ENCODE data around the gene PATJ. TPM values are rescaled to one million over a fixed set of nuclear protein-coding genes. Genes with fewer than 3 reads are reported as not detected.

Gene PATJ
- total RNA-seq, 4 donors from 2014 or later: 119 to 299 (median 149) TPM

DNA sequence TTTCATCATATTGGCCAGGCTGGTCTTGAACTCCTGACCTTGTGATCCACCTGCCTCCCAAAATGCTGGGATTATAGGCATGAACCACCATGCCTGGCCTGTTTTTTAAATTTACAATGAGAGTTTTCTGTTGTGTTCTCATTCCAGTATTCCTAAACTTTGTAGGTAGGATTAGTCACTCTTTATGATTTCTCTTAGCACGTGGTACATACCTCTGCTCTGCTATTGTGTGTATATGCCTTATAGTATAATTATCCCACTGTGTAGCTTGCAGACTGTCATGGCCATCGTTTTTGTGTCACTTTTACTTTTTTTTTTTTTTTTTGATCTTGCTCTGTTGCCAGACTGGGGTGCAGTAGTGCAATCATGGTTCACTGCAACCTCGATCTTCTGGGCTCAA is 14.5 kb downstream of the PATJ start:
- Histone ChIP-seq H3K9me3 (no peaks in the 10 kb centered on the region), H3K27me3 (no peaks in the 10 kb centered on the region), H3K27ac (no peak overlapping the region), H3K4me1 (peaks cover 0 to 6% (median 2%) of the 10 kb centered on the region in 4 donors), H3K36me3 (no peaks in the 10 kb centered on the region), H3K4me3 (no peak overlapping the region)
- TF ChIP-seq, protein P1, sequence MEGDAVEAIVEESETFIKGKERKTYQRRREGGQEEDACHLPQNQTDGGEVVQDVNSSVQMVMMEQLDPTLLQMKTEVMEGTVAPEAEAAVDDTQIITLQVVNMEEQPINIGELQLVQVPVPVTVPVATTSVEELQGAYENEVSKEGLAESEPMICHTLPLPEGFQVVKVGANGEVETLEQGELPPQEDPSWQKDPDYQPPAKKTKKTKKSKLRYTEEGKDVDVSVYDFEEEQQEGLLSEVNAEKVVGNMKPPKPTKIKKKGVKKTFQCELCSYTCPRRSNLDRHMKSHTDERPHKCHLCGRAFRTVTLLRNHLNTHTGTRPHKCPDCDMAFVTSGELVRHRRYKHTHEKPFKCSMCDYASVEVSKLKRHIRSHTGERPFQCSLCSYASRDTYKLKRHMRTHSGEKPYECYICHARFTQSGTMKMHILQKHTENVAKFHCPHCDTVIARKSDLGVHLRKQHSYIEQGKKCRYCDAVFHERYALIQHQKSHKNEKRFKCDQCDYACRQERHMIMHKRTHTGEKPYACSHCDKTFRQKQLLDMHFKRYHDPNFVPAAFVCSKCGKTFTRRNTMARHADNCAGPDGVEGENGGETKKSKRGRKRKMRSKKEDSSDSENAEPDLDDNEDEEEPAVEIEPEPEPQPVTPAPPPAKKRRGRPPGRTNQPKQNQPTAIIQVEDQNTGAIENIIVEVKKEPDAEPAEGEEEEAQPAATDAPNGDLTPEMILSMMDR (IDR thresholded peaks at IDR 0.05): no peak
- TF ChIP-seq EP300 (IDR thresholded peaks at IDR 0.05; ENCODE audit: low read depth): no peak
- TF ChIP-seq POLR2A (IDR thresholded peaks at IDR 0.05): no peak
- no peak for TF ChIP-seq POLR2AphosphoS5 (IDR thresholded peaks at IDR 0.05)
- no peak for DNase-seq
- intact Hi-C loops (cut with DNase I; ENCODE audit: low total_unique reads) (no loop called here), in situ Hi-C loops (cut with MboI; ENCODE audit: low pct_ligation_motif_present in 1 of 4, low pct_unique_long_range_greater_than_20kb in 1 of 4, low sequenced_read_pairs in 3 of 4) (no loop called here)
- 68% methylated on average over 3 of the region's 3 CpGs for WGBS, 2 donors (ENCODE audit: low coverage in 1 of 2)

GRCh38 chr1:61757950-61758349 is 15.7 kb downstream of the PATJ start:
- 77 to 88% methylated on average over 2 of the region's 2 CpGs for WGBS, 2 donors (ENCODE audit: low coverage in 1 of 2)
- H3K4me1 ChIP-seq: peaks cover 0 to 6% (median 2%) of the 10 kb centered on the region in 4 donors
- no peak for TF ChIP-seq POLR2AphosphoS5 (IDR thresholded peaks at IDR 0.05)
- no peak for TF ChIP-seq POLR2A (IDR thresholded peaks at IDR 0.05)
- TF ChIP-seq, protein P1 (IDR thresholded peaks at IDR 0.05): no peak
- TF ChIP-seq EP300 (IDR thresholded peaks at IDR 0.05; ENCODE audit: low read depth): no peak
- intact Hi-C loops (cut with DNase I; ENCODE audit: low total_unique reads): no loop called here
- peaks cover 0 to 4% (median 0%) of the 10 kb centered on the region in 4 donors for H3K36me3 ChIP-seq
- H3K9me3 ChIP-seq: no peaks in the 10 kb centered on the region
- in situ Hi-C loops (cut with MboI; ENCODE audit: low pct_ligation_motif_present in 1 of 4, low pct_unique_long_range_greater_than_20kb in 1 of 4, low sequenced_read_pairs in 3 of 4): no loop called here
- DNase-seq: no peak
- H3K27me3 ChIP-seq: no peaks in the 10 kb centered on the region
- no peak overlapping the region for H3K4me3 ChIP-seq
- H3K27ac ChIP-seq: no peak overlapping the region

GRCh38 chr1:61770131-61770530 is 27.9 kb downstream of the PATJ start:
- no peak for DNase-seq
- Histone ChIP-seq H3K4me3 (no peak overlapping the region), H3K4me1 (no peaks in the 10 kb centered on the region), H3K27ac (no peak overlapping the region), H3K36me3 (peaks cover 0 to 20% (median 9%) of the 10 kb centered on the region in 4 donors), H3K27me3 (no peaks in the 10 kb centered on the region), H3K9me3 (no peaks in the 10 kb centered on the region)
- intact Hi-C loops (cut with DNase I; ENCODE audit: low total_unique reads) (no loop called here), in situ Hi-C loops (cut with MboI; ENCODE audit: low pct_ligation_motif_present in 1 of 4, low pct_unique_long_range_greater_than_20kb in 1 of 4, low sequenced_read_pairs in 3 of 4) (no loop called here)
- WGBS, 2 donors (ENCODE audit: low coverage in 1 of 2): 88 to 98% methylated on average over 1 of the region's 1 CpG
- no peak for TF ChIP-seq POLR2AphosphoS5 (IDR thresholded peaks at IDR 0.05)
- TF ChIP-seq, protein P1 (IDR thresholded peaks at IDR 0.05): no peak
- no peak for TF ChIP-seq POLR2A (IDR thresholded peaks at IDR 0.05)
- no peak for TF ChIP-seq EP300 (IDR thresholded peaks at IDR 0.05; ENCODE audit: low read depth)

- DNase-seq: no peak
- Histone ChIP-seq H3K4me1 (no peaks in the 10 kb centered on the region), H3K27me3 (no peaks in the 10 kb centered on the region), H3K36me3 (peaks cover 0 to 41% (median 3%) of the 10 kb centered on the region in 4 donors), H3K27ac (no peak overlapping the region), H3K4me3 (no peak overlapping the region), H3K9me3 (no peaks in the 10 kb centered on the region)
- TF ChIP-seq POLR2A (IDR thresholded peaks at IDR 0.05) (no peak), EP300 (IDR thresholded peaks at IDR 0.05; ENCODE audit: low read depth) (no peak), POLR2AphosphoS5 (IDR thresholded peaks at IDR 0.05) (no peak)
- TF ChIP-seq, protein P1 (IDR thresholded peaks at IDR 0.05): no peak
- intact Hi-C loops (cut with DNase I; ENCODE audit: low total_unique reads) (no loop called here), in situ Hi-C loops (cut with MboI; ENCODE audit: low pct_ligation_motif_present in 1 of 4, low pct_unique_long_range_greater_than_20kb in 1 of 4, low sequenced_read_pairs in 3 of 4) (no loop called here)
- WGBS, 2 donors (ENCODE audit: low coverage in 1 of 2): 84 to 88% methylated on average over 2 of the region's 2 CpGs
Observed at GRCh38 chr1:61776091-61776490, 33.8 kb downstream of the PATJ start.
